Measurements from ENCODE around the gene ADH1C.
"Not testable (repeated sequence)": the region's sequence is repeated elsewhere in the genome, so short reads cannot be mapped to it uniquely, and the experiment has no call there.

The ADH1C gene

DNA sequence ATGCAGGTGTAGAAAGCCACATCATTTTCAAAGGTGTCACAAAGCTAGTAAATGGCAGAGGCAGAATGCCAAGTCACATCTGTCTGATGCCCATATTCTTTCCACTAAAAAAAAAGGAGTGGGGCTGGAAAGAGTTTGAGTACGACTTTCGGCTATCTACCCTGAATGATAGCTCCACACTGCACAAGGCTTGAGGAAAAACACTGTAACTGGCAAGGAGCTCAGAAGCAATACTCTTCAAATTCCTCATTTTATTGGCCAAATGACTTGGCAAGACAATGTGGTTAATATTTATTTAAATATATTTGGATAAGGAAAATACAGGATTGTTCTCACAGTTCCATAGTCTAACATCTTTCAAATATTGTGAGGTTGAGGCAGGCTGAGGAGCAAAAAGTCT, 5.4 kb upstream of the ADH1C start:
- no peak for DNase-seq (ENCODE audit: low read depth)
- TF ChIP-seq, protein P1, sequence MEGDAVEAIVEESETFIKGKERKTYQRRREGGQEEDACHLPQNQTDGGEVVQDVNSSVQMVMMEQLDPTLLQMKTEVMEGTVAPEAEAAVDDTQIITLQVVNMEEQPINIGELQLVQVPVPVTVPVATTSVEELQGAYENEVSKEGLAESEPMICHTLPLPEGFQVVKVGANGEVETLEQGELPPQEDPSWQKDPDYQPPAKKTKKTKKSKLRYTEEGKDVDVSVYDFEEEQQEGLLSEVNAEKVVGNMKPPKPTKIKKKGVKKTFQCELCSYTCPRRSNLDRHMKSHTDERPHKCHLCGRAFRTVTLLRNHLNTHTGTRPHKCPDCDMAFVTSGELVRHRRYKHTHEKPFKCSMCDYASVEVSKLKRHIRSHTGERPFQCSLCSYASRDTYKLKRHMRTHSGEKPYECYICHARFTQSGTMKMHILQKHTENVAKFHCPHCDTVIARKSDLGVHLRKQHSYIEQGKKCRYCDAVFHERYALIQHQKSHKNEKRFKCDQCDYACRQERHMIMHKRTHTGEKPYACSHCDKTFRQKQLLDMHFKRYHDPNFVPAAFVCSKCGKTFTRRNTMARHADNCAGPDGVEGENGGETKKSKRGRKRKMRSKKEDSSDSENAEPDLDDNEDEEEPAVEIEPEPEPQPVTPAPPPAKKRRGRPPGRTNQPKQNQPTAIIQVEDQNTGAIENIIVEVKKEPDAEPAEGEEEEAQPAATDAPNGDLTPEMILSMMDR (IDR thresholded peaks at IDR 0.05; ENCODE audit: low read depth, low read length, missing control alignments): no peak
- H3K4me3 ChIP-seq (ENCODE audit: low read depth, low read length): no peak overlapping the region

DNA sequence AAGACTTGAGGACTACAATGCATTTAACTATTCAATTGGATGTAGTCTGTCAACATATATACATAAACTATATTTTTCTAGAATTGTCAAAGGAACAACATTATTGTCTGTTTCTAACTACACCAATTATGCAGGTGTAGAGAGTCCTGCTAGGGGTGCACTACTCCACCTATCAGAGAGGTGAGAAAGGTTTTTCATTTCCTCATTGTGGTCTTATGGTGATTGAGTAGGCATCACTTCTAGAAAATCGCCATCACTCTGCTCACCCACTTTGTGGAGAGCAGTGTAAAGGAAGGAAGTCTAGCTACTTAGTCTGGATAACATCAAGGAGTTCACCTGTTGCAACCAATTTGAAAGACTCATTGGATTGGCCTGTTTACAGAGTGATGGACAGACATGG, 4.4 kb upstream of the ADH1C start:
- TF ChIP-seq, protein P1 (IDR thresholded peaks at IDR 0.05; ENCODE audit: low read depth, low read length, missing control alignments): no peak
- DNase-seq (ENCODE audit: low read depth): no peak

DNA sequence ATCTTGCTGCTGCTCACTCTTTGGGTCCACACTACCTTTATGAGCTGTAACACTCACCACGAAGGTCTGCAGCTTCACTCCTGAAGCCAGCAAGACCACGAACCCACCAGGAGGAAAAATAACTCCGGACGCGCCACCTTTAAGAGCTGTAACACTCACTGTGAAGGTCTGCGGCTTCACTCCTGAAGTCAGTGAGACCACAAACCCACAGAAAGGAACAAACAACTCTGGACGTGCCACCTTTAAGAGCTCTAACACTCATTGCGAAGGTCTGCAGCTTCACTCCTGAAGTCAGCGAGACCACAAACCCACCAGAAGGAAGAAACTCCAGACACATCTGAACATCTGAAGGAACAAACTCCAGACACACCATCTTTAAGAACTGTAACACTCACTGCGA, 3.6 kb upstream of the ADH1C start:
- DNase-seq (ENCODE audit: low read depth); H3K4me3 ChIP-seq (ENCODE audit: low read depth, low read length): not testable (repeated sequence)

More for the DNA sequence above, 4.4 kb upstream of the ADH1C start:
- H3K4me3 ChIP-seq (ENCODE audit: low read depth, low read length): no peak overlapping the region

DNA sequence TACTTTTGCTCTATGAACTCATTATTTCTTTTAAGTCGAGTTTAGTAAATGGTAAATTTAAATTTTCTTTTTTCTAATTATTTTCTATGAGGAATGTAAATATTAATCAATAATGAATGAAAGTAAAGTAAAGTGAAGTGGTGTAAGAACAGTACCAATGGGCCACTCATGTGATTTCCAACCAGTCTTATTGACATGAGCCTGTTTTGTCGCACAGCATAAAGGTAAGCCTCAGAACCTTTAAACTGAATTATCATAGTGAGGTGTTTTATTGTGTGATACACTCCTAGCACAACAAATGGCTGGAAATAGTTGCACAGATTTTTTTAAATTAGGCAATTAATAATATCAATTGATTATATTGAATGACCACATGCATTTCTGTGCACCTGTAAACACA, 1.1 kb downstream of the ADH1C start:
- H3K4me3 ChIP-seq (ENCODE audit: low read depth, low read length): no peak overlapping the region
- TF ChIP-seq, protein P1 (IDR thresholded peaks at IDR 0.05; ENCODE audit: low read depth, low read length, missing control alignments): no peak
- no peak for DNase-seq (ENCODE audit: low read depth)

DNA sequence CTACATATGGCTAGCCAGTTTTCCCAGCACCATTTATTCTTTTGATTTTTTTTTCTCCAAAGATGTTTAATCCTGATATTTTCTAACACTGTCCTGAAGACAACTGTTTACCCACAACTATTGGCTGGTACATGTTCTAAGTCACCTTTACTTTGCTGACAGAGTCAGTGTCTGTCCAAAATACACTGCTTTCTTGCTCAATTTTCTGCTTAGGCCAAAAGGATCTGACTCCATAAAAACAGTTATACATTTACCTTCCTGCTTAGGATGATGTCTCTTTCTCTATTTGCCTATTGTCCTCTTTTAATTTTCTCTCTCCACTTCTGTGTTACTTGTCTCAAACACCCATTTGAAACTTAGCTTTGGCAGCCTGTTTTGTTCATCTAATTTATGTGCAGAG, 3.2 kb downstream of the ADH1C start:
- no peak for DNase-seq (ENCODE audit: low read depth)
- no peak overlapping the region for H3K4me3 ChIP-seq (ENCODE audit: low read depth, low read length)
- TF ChIP-seq, protein P1 (IDR thresholded peaks at IDR 0.05; ENCODE audit: low read depth, low read length, missing control alignments): no peak

DNA sequence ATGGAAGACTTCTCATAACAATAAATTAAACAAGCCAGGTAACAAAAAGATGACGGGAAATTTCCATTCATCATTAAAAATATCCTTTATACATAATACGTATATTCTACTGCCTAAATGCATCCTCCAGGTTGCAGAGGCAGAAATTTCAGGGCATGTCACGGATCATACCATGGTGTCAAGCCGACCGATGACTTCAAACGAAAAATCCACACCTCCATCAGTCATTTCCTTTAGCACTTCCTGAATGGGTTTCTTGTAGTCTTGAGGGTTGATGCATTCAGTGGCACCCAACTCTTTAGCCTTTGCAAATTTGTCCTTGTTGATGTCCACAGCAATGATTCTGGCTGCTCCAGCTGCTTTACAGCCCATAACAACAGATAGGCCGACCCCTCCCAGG, 9.9 kb downstream of the ADH1C start:
- not testable (repeated sequence) for DNase-seq (ENCODE audit: low read depth); H3K4me3 ChIP-seq (ENCODE audit: low read depth, low read length)

DNA sequence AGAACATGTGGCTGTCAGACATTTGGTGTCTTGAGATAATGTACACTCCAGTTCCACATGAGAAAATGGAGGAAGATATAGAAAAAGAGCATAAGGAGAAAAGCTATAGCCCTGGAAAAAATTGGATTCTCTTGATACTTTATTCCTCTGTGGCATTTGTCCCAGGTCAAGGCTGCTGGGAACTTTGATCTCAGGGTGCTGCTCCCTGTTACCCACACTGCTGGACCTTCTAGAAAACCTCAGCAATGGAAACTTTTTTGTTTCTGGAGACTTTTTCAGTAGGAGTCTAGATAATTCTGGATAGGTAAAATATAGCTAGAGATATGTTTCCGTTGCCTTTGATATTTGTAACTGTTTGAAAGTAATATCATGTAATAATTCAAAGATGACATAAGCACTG, 11.1 kb downstream of the ADH1C start:
- H3K4me3 ChIP-seq (ENCODE audit: low read depth, low read length): no peak overlapping the region
- no peak for DNase-seq (ENCODE audit: low read depth)
- TF ChIP-seq, protein P1 (IDR thresholded peaks at IDR 0.05; ENCODE audit: low read depth, low read length, missing control alignments): no peak

DNA sequence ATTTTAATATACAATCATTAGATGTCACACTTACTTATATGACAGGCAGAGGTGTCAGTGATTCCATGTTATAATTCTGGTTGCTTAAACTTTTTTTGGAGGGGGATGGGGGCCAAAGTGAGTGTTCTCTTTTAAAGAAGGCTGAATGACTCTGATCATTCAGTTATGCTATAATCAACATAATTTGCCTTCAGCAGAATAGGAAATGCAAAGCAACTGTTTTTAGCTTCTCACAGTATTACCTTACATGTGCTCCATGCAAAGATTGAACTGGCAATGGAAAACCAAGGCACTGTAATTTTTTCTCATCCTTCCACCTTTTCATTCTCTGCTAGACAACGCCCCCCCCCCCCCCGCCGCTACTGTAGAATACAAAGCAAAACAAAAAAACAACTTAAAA, 13.4 kb downstream of the ADH1C start:
- H3K4me3 ChIP-seq (ENCODE audit: low read depth, low read length): no peak overlapping the region
- DNase-seq (ENCODE audit: low read depth): no peak
- TF ChIP-seq, protein P1 (IDR thresholded peaks at IDR 0.05; ENCODE audit: low read depth, low read length, missing control alignments): no peak
